HCT116 (cell line): ENCODE data around the gene DGKB. TPM values are rescaled to one million over a fixed set of nuclear protein-coding genes. Genes with fewer than 3 reads are reported as not detected.

Experiments used
- ATAC-seq: fragments of 200-7000 bp; cut with Tn5 transposase; 2 replicates; pipeline ENCODE4 v1.9.1; 2020; ENCODE audit warnings: mild to moderate bottlenecking, moderate library complexity
- BruUV-seq: library from RNA; stranded (reverse); fragments of 400-500 nt; replicated peaks from 2 replicates; lab custom pipeline; 2021; lab: Mats Ljungman, UMichigan
- CTCF ChIA-PET: fragments of 300-600 bp; sonication (Branson Sonifier 250); formaldehyde crosslinking; loops from one replicate; lab custom pipeline; 2021; ENCODE audit warnings: antibody characterized with exemption; lab: Charles Lee
- POLR2A ChIA-PET: fragments of 300-600, 350-600 bp; sonication (Branson Sonifier 250); formaldehyde crosslinking; loops from one replicate; lab custom pipeline; 2021; ENCODE audit warnings: antibody characterized with exemption; lab: Charles Lee
- RAD21 ChIA-PET, 2 experiments: fragments of 300-600 bp; sonication (Branson Sonifier 250); formaldehyde crosslinking; loops; one replicate each; lab custom pipeline; 2023; ENCODE audit warnings: low total read pairs in 2 of 2; ENCODE audit not compliant: uncharacterized antibody in 2 of 2, unreplicated experiment in 2 of 2, low non-redundant PET in 1 of 2; lab: Charles Lee
- DNase-seq: peaks from one replicate; pipeline ENCODE4 v3.0.0-alpha.2; 2010; ENCODE audit warnings: low read depth, low spot score
- H2AFZ ChIP-seq: fragments of 200-600 bp; shearing (Covaris generic), sonication (generic); 2 replicates; pipeline ENCODE4 v1.6.1; 2017; ENCODE audit warnings: low read depth, mixed run types, mixed read lengths, antibody characterized with exemption, low read length; ENCODE audit not compliant: poor library complexity, severe bottlenecking
- H3K27ac ChIP-seq: 2 replicates; pipeline ENCODE4 v1.5.1; 2012; ENCODE audit warnings: low read depth, low read length
- H3K27me3 ChIP-seq: fragments of 200-600 bp; sonication (generic); 2 replicates; pipeline ENCODE4 v1.6.1; 2016; ENCODE audit warnings: mixed run types, low read length, mixed read lengths; ENCODE audit not compliant: insufficient read depth
- H3K36me3 ChIP-seq, 2 experiments: fragments of 200-500 bp in 1 of 2; fragments of 200-600 bp in 1 of 2; sonication (Bioruptor generic) in 1 of 2; sonication (generic) in 1 of 2; 2 replicates each; pipeline versions ENCODE4 v1.5.1 to v1.6.1; 2014 to 2016; ENCODE audit warnings: low read length in 2 of 2, inconsistent platforms in 1 of 2, mixed read lengths in 1 of 2, mixed run types in 1 of 2; ENCODE audit not compliant: insufficient read depth in 2 of 2, control insufficient read depth in 1 of 2
- H3K4me1 ChIP-seq, 2 experiments: fragments of 200-600 bp in 1 of 2; sonication (generic) in 1 of 2; 2 replicates each; pipeline versions ENCODE4 v1.5.1 to v1.6.1; 2012 to 2017; ENCODE audit warnings: low read length in 2 of 2, inconsistent platforms in 1 of 2, mild to moderate bottlenecking in 1 of 2, mixed read lengths in 1 of 2, mixed run types in 1 of 2, moderate library complexity in 1 of 2; ENCODE audit not compliant: insufficient read depth in 2 of 2, control insufficient read depth in 1 of 2
- H3K4me2 ChIP-seq: fragments of 200-600 bp; sonication (generic); 2 replicates; pipeline ENCODE4 v1.6.1; 2017; ENCODE audit warnings: mixed run types, low read length, mixed read lengths
- H3K4me3 ChIP-seq, 2 experiments: fragments of 200-600 bp in 1 of 2; sonication (generic) in 1 of 2; replicated peaks in 1 of 2; 2 replicates each; pipeline ENCODE4 v1.5.1; 2011 to 2016; ENCODE audit warnings: low read length in 2 of 2, control low read depth in 1 of 2, low read depth in 1 of 2, mild to moderate bottlenecking in 1 of 2, mixed read lengths in 1 of 2, mixed run types in 1 of 2
- H3K79me2 ChIP-seq: fragments of 200-600 bp; sonication (generic); 2 replicates; pipeline ENCODE4 v1.6.1; 2017; ENCODE audit warnings: mild to moderate bottlenecking, mixed run types, low read length, moderate library complexity, mixed read lengths; ENCODE audit not compliant: insufficient read depth
- H3K9ac ChIP-seq: fragments of 200-600 bp; sonication (generic); 2 replicates; pipeline ENCODE4 v1.6.1; 2016; ENCODE audit warnings: low read length, mixed read lengths
- H3K9me2 ChIP-seq: fragments of 200-600 bp; sonication (generic), shearing (Covaris generic); 2 replicates; pipeline ENCODE4 v1.6.1; 2017; ENCODE audit warnings: mixed run types, mild to moderate bottlenecking, moderate library complexity; ENCODE audit not compliant: insufficient read depth
- H3K9me3 ChIP-seq, 2 experiments: fragments of 200-500 bp in 1 of 2; fragments of 200-600 bp in 1 of 2; sonication (Bioruptor generic) in 1 of 2; sonication (generic) in 1 of 2; 2 replicates each; pipeline ENCODE4 v1.6.1; 2014 to 2017; ENCODE audit warnings: low read length in 2 of 2, mixed read lengths in 2 of 2, inconsistent platforms in 1 of 2, low read depth in 1 of 2, mild to moderate bottlenecking in 1 of 2, mixed run types in 1 of 2, moderate library complexity in 1 of 2; ENCODE audit not compliant: control insufficient read depth in 1 of 2, insufficient read depth in 1 of 2
- H4K20me1 ChIP-seq: fragments of 200-600 bp; sonication (generic), shearing (Covaris generic); 2 replicates; pipeline ENCODE4 v1.6.1; 2017; ENCODE audit warnings: mixed run types, mild to moderate bottlenecking, moderate library complexity; ENCODE audit not compliant: insufficient read depth
- ATF3 ChIP-seq: IDR thresholded peaks from 2 replicates; pipeline ENCODE4 v1.6.1; 2012
- CBX3 ChIP-seq: IDR thresholded peaks from 2 replicates; pipeline ENCODE4 v1.6.1; 2012; ENCODE audit warnings: low read depth
- CTCF ChIP-seq, 3 experiments: fragments of 200-600 bp in 1 of 3; sonication (generic) in 1 of 3; IDR thresholded peaks in 2 of 3; conservative IDR thresholded peaks in 1 of 3; 2 replicates each; pipeline ENCODE4 v1.5.1; 2012 to 2017; ENCODE audit warnings: low read depth in 2 of 3, low read length in 2 of 3, antibody characterized with exemption in 1 of 3, borderline replicate concordance in 1 of 3, control low read depth in 1 of 3, mild to moderate bottlenecking in 1 of 3, mixed read lengths in 1 of 3, mixed run types in 1 of 3, moderate library complexity in 1 of 3; ENCODE audit not compliant: insufficient read depth in 1 of 3
- EGR1 ChIP-seq: IDR thresholded peaks from 2 replicates; pipeline ENCODE4 v1.6.1; 2012; ENCODE audit warnings: low read depth
- EZH2 ChIP-seq: fragments of 200-600 bp; sonication (generic); IDR thresholded peaks from 2 replicates; pipeline ENCODE4 v1.6.1; 2017; ENCODE audit warnings: antibody characterized with exemption, mixed run types
- FOSL1 ChIP-seq: IDR thresholded peaks from 2 replicates; pipeline ENCODE4 v1.6.1; 2012; ENCODE audit warnings: low read depth
- JUND ChIP-seq: IDR thresholded peaks from 2 replicates; pipeline ENCODE4 v1.6.1; 2012
- POLR2A ChIP-seq: IDR thresholded peaks from 2 replicates; pipeline ENCODE4 v1.7.0; 2011; ENCODE audit warnings: borderline replicate concordance; ENCODE audit not compliant: insufficient read depth, insufficient read length; ENCODE audit errors: extremely low read depth
- RAD21 ChIP-seq: IDR thresholded peaks from 2 replicates; pipeline ENCODE4 v1.6.1; 2012; ENCODE audit warnings: low read depth, mild to moderate bottlenecking
- SIN3A ChIP-seq: IDR thresholded peaks from 2 replicates; pipeline ENCODE4 v1.6.1; 2012; ENCODE audit warnings: low read depth
- SP1 ChIP-seq: IDR thresholded peaks from 2 replicates; pipeline ENCODE4 v1.6.1; 2012; ENCODE audit warnings: low read depth
- TCF7L2 ChIP-seq: IDR thresholded peaks from 2 replicates; pipeline ENCODE4 v1.7.0; 2011; ENCODE audit warnings: borderline replicate concordance, inconsistent platforms; ENCODE audit not compliant: insufficient read depth, insufficient read length; ENCODE audit errors: extremely low read depth
- YY1 ChIP-seq: IDR thresholded peaks from 2 replicates; pipeline ENCODE4 v1.6.1; 2011; ENCODE audit warnings: low read length, low read depth, moderate library complexity, mild to moderate bottlenecking; ENCODE audit not compliant: insufficient replicate concordance; ENCODE audit errors: extremely low read depth
- ZNF274 ChIP-seq: fragments of 200-500 bp; sonication (Bioruptor generic); IDR thresholded peaks from 2 replicates; pipeline ENCODE4 v1.6.1; 2014; ENCODE audit warnings: mild to moderate bottlenecking, low read depth, low read length, inconsistent platforms
- intact Hi-C: fragments of 100-400 bp; cut with micrococcal nuclease; formaldehyde crosslinking; loops from 2 replicates; pipeline ENCODE4 v1.10.0; 2022
- total RNA-seq: library from RNA; stranded (reverse); gene quantifications from one replicate; pipeline ENCODE4 v1.2.1, GENCODE V29; 2021; ENCODE audit not compliant: unreplicated experiment
- TF ChIP-seq, protein P1 (sequence below): IDR thresholded peaks from 2 replicates; pipeline ENCODE4 v1.6.1; 2012
- TF ChIP-seq, protein P2 (sequence below): IDR thresholded peaks from 2 replicates; pipeline ENCODE4 v1.6.1; 2012; ENCODE audit warnings: low read depth

DGKB gene
- total RNA-seq, 1 experiment from 2014 or later, result 0.05 TPM

- H3K27ac ChIP-seq, result no peak overlapping the region
- TF ChIP-seq POLR2A (no peak), ATF3 (no peak), SP1 (no peak), JUND (no peak), TCF7L2 (no peak), CBX3 (no peak), SIN3A (no peak), EGR1 (no peak), ZNF274 (no peak), CTCF (IDR thresholded peaks at IDR 0.05 in 2 of 3, conservative IDR thresholded peaks at IDR 0.05 in 1 of 3; ENCODE audit: borderline replicate concordance in 1 of 3, insufficient read depth in 1 of 3, low read depth in 2 of 3, low read length in 2 of 3) (no peak), EZH2 (no peak), FOSL1 (no peak), RAD21 (no peak), YY1 (no peak)
- TF ChIP-seq, protein P1, sequence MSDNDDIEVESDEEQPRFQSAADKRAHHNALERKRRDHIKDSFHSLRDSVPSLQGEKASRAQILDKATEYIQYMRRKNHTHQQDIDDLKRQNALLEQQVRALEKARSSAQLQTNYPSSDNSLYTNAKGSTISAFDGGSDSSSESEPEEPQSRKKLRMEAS, result no peak
- TF ChIP-seq, protein P2, sequence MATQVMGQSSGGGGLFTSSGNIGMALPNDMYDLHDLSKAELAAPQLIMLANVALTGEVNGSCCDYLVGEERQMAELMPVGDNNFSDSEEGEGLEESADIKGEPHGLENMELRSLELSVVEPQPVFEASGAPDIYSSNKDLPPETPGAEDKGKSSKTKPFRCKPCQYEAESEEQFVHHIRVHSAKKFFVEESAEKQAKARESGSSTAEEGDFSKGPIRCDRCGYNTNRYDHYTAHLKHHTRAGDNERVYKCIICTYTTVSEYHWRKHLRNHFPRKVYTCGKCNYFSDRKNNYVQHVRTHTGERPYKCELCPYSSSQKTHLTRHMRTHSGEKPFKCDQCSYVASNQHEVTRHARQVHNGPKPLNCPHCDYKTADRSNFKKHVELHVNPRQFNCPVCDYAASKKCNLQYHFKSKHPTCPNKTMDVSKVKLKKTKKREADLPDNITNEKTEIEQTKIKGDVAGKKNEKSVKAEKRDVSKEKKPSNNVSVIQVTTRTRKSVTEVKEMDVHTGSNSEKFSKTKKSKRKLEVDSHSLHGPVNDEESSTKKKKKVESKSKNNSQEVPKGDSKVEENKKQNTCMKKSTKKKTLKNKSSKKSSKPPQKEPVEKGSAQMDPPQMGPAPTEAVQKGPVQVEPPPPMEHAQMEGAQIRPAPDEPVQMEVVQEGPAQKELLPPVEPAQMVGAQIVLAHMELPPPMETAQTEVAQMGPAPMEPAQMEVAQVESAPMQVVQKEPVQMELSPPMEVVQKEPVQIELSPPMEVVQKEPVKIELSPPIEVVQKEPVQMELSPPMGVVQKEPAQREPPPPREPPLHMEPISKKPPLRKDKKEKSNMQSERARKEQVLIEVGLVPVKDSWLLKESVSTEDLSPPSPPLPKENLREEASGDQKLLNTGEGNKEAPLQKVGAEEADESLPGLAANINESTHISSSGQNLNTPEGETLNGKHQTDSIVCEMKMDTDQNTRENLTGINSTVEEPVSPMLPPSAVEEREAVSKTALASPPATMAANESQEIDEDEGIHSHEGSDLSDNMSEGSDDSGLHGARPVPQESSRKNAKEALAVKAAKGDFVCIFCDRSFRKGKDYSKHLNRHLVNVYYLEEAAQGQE, result no peak
- TF ChIP-seq, all 23 proteins: peak for 0
- Histone ChIP-seq H3K36me3 (no peaks in the 10 kb centered on the region), H3K4me3 (no peak overlapping the region), H3K9me2 (no peaks in the 10 kb centered on the region), H3K4me2 (no peak overlapping the region), H4K20me1 (no peaks in the 10 kb centered on the region), H3K27me3 (no peaks in the 10 kb centered on the region), H3K9ac (no peak overlapping the region), H3K9me3 (no peaks in the 10 kb centered on the region), H3K4me1 (no peaks in the 10 kb centered on the region), H2AFZ (no peak overlapping the region), H3K79me2 (no peaks in the 10 kb centered on the region)
- no peak for DNase-seq
- ATAC-seq, result no peak
- ChIA-PET CTCF (no interaction called here), POLR2A (no interaction called here), RAD21 (no interaction called here)
- intact Hi-C loops, result no loop called here
- BruUV-seq, result no TSS peak
Observed at GRCh38 chr7:14260011-14260410, 642.5 kb downstream of the DGKB start.
